Kasumi-1 (cell line): ENCODE measurements around the gene WASHC2A.
"Not testable (repeated sequence)": the region's sequence is repeated elsewhere in the genome, so short reads cannot be mapped to it uniquely, and the experiment has no call there.

Source experiments
- DNase-seq, 2 experiments: peaks; one replicate each; lab custom pipeline; 2025; lab: John Stamatoyannopoulos, UW

The WASHC2A gene

DNA sequence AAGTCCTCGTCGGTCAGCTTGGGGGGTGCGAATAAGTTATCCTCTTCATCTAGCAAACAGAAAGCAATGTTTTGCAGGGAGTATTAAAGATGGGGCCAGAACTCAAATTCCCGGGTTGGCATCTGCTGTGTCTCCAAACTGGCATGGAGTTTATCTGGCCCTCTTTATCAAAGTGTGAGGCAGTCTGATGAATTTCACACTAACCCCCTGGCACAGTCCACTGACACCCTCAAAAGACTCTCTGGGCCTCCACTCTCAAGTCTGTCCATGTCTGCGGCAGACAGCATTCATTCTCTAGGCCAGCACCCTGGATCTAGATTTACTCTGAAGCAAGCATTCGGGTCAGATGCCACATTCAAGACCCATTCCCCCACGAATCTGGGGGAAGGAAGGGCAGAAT, 6.2 kb upstream of the WASHC2A start:
- not testable (repeated sequence) for DNase-seq

DNA sequence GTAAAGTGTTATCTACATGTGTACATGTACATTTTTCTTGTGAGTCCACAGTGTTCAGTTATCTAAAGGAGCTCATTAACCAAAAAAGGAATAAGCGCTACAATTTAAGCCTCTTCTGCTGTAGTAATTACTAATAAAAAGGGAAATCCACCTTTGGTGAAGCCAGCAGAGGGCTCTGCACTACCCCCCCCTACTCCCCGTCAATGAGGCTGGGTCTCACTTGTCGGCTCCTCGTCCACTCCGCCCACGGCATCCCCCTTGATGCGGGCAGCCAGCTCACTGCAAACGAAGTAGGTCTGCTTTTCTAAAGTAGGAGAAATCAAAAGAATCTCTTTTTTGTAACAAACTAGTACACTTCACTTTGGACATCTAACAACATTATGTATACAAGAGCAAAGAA, 4.7 kb upstream of the WASHC2A start:
- DNase-seq: no peak

GRCh38 chr10:50068352-50068659, 552 bp downstream of the WASHC2A start:
- not testable (repeated sequence) for DNase-seq

DNA sequence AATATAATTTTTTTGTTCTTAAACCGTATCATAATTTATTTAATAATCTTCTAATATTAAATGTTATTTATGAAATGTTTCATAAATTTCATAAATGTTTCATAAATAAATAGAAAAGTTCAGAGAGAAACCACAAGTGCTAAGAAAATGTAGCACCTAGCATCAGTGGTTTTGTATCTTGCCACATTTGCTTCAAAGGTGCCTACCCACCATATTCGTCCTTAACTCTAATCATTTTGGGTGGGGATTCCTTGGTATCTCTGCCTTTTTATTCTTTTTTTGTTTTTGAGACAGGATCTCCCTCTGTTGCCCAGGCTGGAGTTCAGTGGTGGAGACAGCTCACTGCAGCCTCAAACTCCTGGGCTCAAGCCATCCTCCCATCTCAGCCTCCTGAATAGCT, 7.4 kb downstream of the WASHC2A start:
- DNase-seq: not testable (repeated sequence)

- DNase-seq: peak; percentile 11 to 34
Observed at GRCh38 chr10:50075544-50075943, 7.8 kb downstream of the WASHC2A start.

- DNase-seq: not testable (repeated sequence)
Observed at GRCh38 chr10:50091304-50091703, 23.6 kb downstream of the WASHC2A start.

GRCh38 chr10:50092928-50093327, 25.2 kb downstream of the WASHC2A start:
- not testable (repeated sequence) for DNase-seq

DNA sequence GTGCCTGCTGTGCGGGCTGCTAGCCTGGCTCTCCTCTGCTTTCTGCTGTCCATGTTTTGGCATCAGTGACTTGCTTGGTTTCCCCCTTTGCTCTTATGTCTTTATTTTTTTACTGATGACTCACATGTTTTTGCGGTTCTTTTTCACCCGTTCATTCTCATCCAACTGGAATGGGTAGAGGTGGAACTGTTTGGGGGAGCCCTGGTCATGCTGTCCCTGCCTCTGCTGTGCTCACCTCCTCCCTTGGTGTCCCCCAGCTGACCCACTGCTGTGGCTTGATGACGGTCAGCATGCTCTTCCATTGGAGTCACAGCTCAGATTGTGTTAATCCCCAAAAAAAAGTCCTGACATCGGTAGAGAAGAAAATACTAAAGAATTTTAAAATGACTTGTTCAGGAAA, 26.9 kb downstream of the WASHC2A start:
- not testable (repeated sequence) for DNase-seq

- DNase-seq: not testable (repeated sequence)
Observed at GRCh38 chr10:50095402-50095801, 27.6 kb downstream of the WASHC2A start.

GRCh38 chr10:50096722-50097121, 29.0 kb downstream of the WASHC2A start:
- not testable (repeated sequence) for DNase-seq

- not testable (repeated sequence) for DNase-seq
Observed at GRCh38 chr10:50098645-50099044, 30.9 kb downstream of the WASHC2A start.

DNA sequence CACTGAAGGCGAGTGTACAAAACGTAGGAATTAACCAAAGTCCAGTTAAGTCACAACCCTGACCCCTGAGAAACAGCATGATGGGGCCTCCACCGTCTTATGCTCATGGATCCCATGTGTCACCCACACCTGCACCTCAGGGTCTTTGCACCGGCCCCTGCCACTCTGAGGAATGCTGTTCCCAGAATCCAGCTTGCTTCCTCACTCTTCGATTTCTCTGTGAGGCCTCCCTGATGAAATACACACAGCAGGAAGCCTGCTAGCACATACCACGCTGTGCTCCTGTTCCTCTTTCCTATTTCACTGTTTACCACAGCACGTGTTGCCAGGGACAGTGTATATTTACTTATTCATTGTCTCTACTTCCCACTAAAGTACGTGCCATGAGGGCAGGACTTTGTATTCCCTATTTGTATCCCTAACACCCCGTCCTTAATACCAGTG, 33.4 kb downstream of the WASHC2A start:
- peak; percentile 74 to 87 for DNase-seq

- DNase-seq: not testable (repeated sequence)
Observed at GRCh38 chr10:50101747-50102146, 34.0 kb downstream of the WASHC2A start.

GRCh38 chr10:50102267-50102666, 34.5 kb downstream of the WASHC2A start:
- DNase-seq: not testable (repeated sequence)

GRCh38 chr10:50108999-50109698, 41.4 kb downstream of the WASHC2A start:
- not testable (repeated sequence) for DNase-seq

DNA sequence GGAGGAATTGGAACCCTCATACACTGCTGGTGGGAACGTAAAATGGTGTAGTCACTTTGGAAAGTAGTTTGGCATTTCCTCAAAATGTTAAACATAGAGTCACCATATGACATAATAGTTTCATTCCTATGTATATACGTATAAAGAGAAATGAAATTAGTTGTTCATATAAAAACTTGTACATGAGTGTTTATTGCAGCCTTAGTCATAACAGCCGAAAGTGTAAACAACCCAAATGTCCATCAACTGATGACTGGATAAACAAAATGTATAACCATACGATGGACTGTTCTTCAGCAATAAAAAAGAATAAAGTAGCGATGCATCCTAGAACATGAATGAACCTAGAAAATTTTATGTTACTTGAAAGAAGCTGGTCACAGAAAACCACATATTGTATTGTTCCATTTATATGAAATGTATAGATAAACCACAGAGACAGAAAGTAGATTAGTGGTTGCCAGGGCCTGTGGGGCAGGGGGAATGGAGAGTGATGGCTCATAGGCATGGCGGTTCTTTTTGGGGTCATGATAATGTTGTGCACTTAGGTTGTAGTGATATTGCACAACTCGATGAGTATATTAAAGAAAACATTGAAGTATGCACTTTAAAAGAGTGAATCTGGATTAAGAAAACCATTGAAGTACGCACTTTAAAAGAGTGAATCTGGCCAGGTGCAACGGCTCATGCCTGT, 44.8 kb downstream of the WASHC2A start:
- DNase-seq: not testable (repeated sequence)

DNA sequence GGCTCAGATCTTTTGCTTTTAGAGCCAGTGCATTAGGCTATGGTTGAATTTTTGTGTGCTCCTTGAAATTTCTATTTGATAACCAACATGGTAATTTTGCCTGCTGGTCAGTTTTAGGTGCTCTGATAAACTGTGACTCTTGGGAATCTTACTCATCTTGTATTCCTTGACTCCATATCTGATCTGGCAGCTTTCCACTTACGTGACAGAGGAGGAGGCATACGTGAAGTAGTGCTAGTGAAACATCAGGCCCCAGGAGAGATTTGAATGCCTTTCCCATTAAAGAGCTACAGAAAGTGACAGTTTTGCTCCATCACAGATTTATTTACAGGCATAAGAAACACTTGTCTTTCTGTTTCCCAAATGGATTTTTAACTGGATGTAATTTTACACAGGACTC, 59.0 kb downstream of the WASHC2A start:
- not testable (repeated sequence) for DNase-seq

DNA sequence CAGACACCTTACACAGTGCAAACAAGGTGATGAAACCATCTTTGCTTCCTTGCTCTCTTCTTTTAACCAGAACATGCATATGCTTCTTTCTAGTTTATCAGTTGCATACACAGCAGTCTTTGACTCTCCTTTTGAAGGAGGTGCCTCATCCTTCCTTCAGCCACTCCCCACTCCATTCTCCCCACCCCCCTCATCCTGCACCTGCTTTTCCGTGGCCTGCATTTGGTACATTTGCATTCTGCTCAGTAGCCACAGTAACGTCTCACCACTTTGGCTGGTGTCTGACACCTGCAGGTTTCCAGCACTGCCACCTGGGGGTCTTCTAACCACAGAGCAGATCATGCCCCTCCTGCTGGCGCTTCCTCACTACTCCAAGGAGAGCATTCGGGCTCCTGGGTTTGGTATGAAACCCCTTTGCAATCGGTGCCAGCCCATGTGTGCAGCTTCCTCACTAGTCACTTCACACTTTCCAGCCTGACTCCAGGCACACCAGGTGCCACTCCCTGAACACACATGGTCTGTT, 60.1 kb downstream of the WASHC2A start:
- not testable (repeated sequence) for DNase-seq

GRCh38 chr10:50131245-50131965, 63.7 kb downstream of the WASHC2A start:
- not testable (repeated sequence) for DNase-seq

DNA sequence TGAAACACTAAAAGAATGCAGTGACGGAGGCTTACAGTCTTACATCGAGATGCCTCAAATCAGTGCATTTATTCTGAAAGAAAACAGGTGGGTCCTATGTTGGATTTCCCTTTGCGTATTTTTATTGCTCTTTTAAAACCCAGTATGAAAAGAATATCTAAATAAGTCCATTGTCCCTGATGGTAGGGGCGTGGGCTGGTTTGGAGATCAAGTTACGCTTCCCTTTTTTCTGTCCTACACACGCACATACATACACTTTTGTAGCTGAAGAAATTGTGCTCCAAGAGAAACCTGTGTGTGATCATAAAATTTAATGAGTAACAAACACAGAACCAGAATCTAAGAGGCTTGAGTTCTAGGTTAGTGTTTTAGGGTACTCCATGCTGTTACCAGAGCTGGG, 64.6 kb downstream of the WASHC2A start:
- DNase-seq: peak; percentile 81 to 83

GRCh38 chr10:50132841-50133240, 65.1 kb downstream of the WASHC2A start:
- DNase-seq: not testable (repeated sequence)

DNA sequence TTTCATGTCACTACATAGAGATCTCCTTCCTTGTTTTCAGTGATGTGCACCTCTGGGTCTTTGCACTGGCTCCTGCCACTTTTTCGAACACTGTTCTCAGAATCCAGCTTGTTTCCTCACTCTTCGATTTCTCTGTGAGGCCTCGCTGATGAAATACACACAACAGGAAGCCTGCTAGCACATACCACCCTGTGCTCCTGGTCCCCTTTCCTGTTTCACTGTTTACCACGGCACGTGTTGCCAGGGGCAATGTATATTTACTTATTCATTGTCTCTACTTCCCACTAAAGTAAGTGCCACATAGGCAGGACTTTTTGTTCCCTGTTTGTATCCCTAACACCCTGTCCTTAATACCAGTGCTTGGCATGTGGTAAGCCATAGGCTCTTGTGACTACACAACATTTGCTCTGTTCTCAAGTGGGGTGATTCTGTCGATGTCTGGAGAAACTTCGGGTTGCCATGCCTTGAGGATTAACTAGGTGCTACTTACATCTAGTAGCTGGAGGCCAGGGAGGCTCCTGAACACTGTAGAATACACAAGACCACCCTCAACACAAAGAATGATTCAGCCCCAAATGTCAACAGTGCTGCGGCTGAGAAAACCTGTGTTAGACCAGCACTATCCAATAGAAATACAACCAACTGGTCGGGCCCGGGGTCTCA, 75.9 kb downstream of the WASHC2A start:
- peak; percentile 34 to 53 for DNase-seq
